ENCODE results near the gene SIGLEC15. TPM values are rescaled to one million over a fixed set of nuclear protein-coding genes. Genes with fewer than 3 reads are reported as not detected.

SIGLEC15 gene
- total and polyA plus RNA-seq, 2 experiments from 2014 or later, result 0.62 TPM; not detected in 1

GRCh38 chr18:45838302-45839070 lies 13.0 kb downstream of the SIGLEC15 start:
- H3K27me3 ChIP-seq, result peaks cover 11% of the 10 kb centered on the region
- no peak for DNase-seq (ENCODE audit: low read depth in 1 of 2, low spot score in 1 of 2)
- no peak for TF ChIP-seq CTCF (IDR thresholded peaks at IDR 0.05; ENCODE audit: low read depth, low read length)

DNA sequence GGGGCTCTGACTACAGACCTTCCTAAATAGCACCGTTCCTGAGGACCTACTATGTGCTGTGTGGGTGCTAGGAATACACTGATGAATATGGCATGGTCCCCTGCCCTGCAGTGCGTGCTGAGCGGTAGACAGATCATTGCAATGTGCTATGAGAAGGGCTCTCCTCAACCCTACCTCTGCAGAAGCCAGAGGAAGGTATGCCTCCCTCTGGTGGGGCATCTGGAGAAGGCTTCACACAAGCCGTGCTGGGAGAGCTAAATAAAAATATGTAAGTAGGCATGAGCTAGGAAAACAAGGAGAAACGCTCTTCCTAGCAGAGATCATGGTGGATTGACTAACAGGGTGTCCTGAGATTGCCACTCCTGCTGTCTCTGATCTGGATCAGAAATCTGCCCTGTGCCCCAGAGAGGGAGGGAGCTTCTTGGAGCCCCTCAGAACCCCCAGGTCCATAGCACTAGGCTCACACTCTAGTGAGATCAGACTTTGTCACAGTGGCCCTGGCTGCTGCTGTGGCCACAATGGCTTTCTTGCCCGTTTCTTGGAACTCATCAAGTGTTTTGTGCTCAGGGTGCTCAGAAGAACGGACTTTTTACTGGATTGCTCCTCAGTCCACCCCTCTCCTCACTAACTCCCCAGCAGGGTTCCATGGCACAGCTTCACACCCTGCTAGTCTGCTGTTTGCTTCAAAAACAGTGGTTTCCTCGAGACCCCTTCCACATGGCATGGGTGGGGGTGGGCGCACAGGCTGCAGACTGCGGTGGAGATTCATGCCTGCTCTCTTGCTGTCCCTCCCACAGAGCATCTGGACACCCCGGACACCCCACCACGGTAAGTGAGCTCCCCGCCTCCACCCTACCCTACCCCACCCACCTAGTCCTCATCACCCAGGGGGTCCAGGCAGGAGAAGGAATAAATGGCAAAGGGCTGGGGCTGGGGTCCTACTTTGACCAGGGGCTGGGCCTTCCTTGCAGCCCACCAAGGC lies 14.2 kb downstream of the SIGLEC15 start:
- Histone ChIP-seq H3K27me3 (peaks cover 11% of the 10 kb centered on the region), H3K4me1 (ENCODE audit: low read depth) (peaks cover 11% of the 10 kb centered on the region), H3K27ac (no peak overlapping the region), H3K9me3 (ENCODE audit: low read depth) (no peaks in the 10 kb centered on the region), H3K36me3 (no peaks in the 10 kb centered on the region), H3K4me3 (no peak overlapping the region)
- TF ChIP-seq CTCF (IDR thresholded peaks at IDR 0.05; ENCODE audit: low read depth, low read length), result peak; percentile 79
- peak; percentile 66 to 85 for DNase-seq (ENCODE audit: low read depth in 1 of 2, low spot score in 1 of 2)

More at GRCh38 chr18:45838302-45839070, 13.0 kb downstream of the SIGLEC15 start:
- H3K4me1 ChIP-seq (ENCODE audit: low read depth), result peaks cover 20% of the 10 kb centered on the region
- no peaks in the 10 kb centered on the region for H3K36me3 ChIP-seq
- H3K4me3 ChIP-seq, result no peak overlapping the region
- no peaks in the 10 kb centered on the region for H3K9me3 ChIP-seq (ENCODE audit: low read depth)
- H3K27ac ChIP-seq, result no peak overlapping the region

GRCh38 chr18:45841060-45841764 lies 15.7 kb downstream of the SIGLEC15 start:
- Histone ChIP-seq H3K27ac (no peak overlapping the region), H3K4me1 (ENCODE audit: low read depth) (peaks cover 14% of the 10 kb centered on the region), H3K36me3 (no peaks in the 10 kb centered on the region), H3K4me3 (no peak overlapping the region), H3K27me3 (peaks cover 11% of the 10 kb centered on the region), H3K9me3 (ENCODE audit: low read depth) (no peaks in the 10 kb centered on the region)
- no peak for DNase-seq (ENCODE audit: low read depth in 1 of 2, low spot score in 1 of 2)
- no peak for TF ChIP-seq CTCF (IDR thresholded peaks at IDR 0.05; ENCODE audit: low read depth, low read length)

DNA sequence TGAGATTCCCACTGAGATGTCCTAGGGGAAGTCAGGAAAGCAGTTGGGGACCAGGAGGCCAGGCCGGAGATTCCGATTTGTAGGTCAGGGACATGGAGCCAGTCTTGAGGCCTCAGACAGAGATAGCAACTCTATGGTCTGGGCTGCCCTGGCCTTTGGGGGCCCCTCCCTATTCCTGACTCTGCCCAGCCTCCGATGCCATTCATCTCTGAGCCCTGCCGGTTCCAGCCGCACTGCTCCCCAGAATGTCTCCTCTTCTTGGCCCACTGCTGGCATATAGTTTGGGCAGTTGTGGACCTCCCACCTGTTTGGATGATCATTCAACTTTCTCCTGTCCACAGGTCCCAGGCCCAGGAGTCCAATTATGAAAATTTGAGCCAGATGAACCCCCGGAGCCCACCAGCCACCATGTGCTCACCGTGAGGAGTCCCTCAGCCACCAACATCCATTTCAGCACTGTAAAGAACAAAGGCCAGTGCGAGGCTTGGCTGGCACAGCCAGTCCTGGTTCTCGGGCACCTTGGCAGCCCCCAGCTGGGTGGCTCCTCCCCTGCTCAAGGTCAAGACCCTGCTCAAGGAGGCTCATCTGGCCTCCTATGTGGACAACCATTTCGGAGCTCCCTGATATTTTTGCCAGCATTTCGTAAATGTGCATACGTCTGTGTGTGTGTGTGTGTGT lies 16.4 kb downstream of the SIGLEC15 start:
- Histone ChIP-seq H3K4me1 (ENCODE audit: low read depth) (peaks cover 14% of the 10 kb centered on the region), H3K27ac (no peak overlapping the region), H3K27me3 (peaks cover 8% of the 10 kb centered on the region), H3K9me3 (ENCODE audit: low read depth) (no peaks in the 10 kb centered on the region), H3K36me3 (no peaks in the 10 kb centered on the region), H3K4me3 (no peak overlapping the region)
- no peak for TF ChIP-seq CTCF (IDR thresholded peaks at IDR 0.05; ENCODE audit: low read depth, low read length)
- no peak for DNase-seq (ENCODE audit: low read depth in 1 of 2, low spot score in 1 of 2)

DNA sequence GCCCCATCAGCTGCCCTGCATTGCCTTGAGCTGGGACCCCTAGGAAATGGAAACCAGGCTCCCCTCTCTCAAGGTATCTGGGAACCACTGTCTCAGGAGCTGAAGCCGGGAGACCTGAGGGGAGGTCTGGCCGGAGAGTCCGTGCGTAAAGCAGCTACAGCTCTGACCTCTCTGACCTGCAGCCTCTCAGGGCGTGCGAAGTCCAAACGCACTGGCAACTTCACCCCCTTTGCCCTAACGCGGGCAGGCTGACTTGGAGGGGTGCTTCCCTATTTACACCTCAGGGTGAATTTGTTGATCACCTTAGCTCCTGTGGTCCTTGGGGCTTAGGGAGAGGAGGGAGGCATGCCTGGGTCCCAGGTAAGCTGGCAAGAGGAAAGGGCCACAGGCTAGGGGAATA lies 17.5 kb downstream of the SIGLEC15 start:
- TF ChIP-seq CTCF (IDR thresholded peaks at IDR 0.05; ENCODE audit: low read depth, low read length), result no peak
- H3K9me3 ChIP-seq (ENCODE audit: low read depth), result no peaks in the 10 kb centered on the region
- H3K36me3 ChIP-seq, result no peaks in the 10 kb centered on the region
- H3K4me1 ChIP-seq (ENCODE audit: low read depth), result peaks cover 14% of the 10 kb centered on the region
- no peak overlapping the region for H3K27ac ChIP-seq
- no peak for DNase-seq (ENCODE audit: low read depth in 1 of 2, low spot score in 1 of 2)
- H3K4me3 ChIP-seq, result no peak overlapping the region
- H3K27me3 ChIP-seq, result peaks cover 3% of the 10 kb centered on the region
